ENCODE measurements around the gene ZNF454.

GRCh38 chr5:178991190-178992145, 50.5 kb downstream of the ZNF454 start:
- TF ChIP-seq CTCF (IDR thresholded peaks at IDR 0.05) (no peak), ZFX (IDR thresholded peaks at IDR 0.05; ENCODE audit: borderline replicate concordance) (no peak)

All from 22Rv1 (cell line).